LNCAP (cell line): Measurements from ENCODE around the gene HSPG2.

Source experiments
- TF ChIP-seq, protein P1 (sequence below): fragments of 450-650 bp; IDR thresholded peaks from 2 replicates; pipeline ENCODE4 v1.5.1; 2017; ENCODE audit warnings: mild to moderate bottlenecking

The HSPG2 gene

DNA sequence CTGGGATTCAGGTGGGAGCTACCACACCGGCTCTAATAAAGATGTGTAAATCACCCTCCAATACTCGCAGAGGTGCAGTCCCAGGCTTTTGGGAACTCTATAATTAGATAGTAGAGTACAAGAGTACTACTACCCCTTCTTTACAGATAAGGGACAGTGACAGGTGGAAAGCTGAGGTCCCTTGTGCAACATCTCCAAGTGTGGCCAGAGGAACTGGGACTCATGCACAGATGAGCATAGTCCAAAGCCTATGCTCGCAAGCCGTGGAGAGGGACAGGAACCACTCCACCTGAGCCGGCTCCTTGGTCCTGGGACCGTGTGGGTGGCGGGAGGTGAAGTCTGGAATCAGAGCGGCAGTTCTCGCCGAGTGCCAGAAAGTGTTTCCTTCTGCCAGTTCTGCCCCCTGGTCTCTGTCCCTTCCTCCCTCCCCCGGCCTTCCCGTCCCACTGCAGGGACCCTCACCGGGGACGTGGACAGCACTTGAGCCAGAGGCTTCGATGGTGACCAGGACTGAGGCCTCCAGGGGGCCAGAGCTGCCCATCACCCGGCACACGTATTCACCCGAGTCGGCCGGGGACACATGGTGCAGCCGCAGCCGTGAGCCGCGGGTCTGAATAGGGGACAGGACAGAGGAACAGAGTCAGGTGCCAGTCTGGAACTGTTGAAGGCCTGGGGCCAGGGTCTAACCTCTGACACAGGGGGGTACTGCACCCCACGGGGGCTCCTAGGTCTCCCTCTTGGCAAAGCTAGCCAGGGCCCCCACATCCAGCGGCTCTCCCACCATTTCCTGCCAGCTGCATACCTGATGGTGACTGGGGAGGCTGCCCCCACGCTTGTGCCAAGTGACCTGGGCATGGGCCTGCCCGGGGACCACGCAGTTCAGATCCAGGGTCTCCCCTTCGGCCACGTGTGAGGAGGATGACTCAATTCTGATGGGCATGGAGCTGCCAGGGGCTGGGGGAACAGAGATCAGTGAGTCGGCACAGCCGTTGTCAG lies 91.2 kb downstream of the HSPG2 start:
- TF ChIP-seq, protein P1, sequence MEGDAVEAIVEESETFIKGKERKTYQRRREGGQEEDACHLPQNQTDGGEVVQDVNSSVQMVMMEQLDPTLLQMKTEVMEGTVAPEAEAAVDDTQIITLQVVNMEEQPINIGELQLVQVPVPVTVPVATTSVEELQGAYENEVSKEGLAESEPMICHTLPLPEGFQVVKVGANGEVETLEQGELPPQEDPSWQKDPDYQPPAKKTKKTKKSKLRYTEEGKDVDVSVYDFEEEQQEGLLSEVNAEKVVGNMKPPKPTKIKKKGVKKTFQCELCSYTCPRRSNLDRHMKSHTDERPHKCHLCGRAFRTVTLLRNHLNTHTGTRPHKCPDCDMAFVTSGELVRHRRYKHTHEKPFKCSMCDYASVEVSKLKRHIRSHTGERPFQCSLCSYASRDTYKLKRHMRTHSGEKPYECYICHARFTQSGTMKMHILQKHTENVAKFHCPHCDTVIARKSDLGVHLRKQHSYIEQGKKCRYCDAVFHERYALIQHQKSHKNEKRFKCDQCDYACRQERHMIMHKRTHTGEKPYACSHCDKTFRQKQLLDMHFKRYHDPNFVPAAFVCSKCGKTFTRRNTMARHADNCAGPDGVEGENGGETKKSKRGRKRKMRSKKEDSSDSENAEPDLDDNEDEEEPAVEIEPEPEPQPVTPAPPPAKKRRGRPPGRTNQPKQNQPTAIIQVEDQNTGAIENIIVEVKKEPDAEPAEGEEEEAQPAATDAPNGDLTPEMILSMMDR, result no peak

DNA sequence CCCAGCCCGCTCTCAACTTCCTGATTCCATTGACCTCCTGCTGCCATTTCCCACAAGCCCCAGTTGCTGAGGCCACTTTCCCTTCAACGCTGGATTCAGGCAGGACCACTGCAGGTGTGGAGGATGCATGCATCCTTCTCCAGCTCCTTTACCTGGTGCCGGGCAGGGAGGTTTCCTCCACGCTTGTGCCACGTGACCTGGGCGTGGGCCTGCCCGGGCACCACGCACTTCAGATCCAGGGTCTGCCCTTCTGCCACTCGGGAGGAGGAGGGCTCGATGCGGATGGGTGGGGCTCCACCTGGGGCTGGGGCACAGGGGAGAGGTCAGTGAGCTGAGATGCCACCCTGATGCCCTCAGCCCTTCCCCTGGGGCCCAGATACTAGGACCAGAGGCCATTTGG lies 93.1 kb downstream of the HSPG2 start:
- TF ChIP-seq, protein P1, result no peak

DNA sequence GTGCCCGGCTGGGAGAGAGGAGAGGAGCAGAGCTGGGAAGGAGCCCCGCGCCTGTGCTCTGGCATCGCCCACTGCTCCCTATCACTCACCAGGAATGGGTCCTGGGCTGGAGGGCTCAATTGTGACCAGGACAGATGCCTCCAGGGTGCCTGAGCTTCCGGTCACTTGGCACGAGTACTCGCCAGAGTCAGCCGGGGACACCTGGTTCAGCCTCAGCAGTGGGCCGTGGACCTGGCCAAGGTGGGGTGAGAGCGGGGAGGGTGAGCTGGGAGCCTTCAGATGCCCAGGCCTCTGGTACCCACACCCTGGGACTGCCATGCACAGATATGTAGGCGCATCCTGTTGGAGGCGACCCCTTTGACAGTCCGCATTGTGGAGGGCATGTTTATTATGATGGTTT lies 93.9 kb downstream of the HSPG2 start:
- TF ChIP-seq, protein P1, result no peak

DNA sequence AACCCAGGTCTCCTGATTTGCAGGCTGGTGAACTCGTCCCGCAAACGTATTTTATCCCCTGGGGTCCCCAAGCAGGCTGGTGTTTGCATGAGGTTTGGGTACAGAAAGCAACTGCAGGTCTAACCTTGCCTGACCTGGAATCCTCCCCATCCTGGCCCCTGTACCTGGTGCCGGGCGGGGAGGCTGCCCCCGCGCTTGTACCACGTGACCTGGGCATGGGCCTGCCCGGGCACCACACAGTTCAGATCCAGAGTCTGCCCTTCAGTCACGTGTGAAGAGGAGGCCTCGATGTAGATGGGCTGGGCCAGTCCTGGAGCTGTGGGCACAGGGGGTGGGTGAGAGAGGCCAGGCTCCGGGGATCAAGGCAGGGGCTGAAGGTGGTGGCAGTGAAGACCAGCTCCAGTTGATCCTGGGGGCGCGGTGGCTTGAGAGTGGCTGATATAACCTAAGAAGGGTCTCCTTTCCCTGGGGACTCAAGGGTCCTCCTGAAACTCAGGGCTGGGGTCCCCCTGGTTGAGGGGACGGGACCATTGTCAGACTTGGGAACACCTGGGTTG lies 94.4 kb downstream of the HSPG2 start:
- TF ChIP-seq, protein P1, result no peak

DNA sequence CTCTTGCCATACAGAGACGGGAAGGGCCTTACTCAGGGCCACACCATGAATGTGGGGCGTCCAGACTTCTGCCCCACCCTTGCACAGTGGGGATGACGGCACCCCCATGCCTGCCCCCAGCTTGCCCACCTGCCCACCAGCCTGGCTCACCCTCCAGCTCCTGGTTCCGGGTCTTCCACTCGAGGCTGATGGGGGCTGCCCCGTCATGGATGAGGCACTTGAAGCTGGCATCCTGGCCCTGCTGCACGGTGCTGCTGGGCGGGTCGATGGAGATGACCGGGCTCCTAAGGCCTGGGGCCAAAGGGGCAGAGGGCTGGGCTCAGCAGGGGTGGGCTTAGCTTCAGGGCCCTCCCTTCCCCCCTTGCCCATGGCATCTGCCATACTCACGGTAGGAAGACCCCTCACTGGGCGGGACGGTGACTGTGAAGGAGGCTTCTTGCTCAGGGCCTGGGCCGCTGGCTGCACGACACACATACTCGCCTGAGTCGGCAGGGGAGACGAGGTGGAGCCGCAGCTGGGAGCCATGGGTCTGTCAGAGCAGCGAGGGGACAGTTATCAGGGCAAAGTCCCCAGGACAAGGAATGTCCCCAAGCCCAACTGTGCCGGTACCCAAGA lies 95.2 kb downstream of the HSPG2 start:
- TF ChIP-seq, protein P1, result no peak

DNA sequence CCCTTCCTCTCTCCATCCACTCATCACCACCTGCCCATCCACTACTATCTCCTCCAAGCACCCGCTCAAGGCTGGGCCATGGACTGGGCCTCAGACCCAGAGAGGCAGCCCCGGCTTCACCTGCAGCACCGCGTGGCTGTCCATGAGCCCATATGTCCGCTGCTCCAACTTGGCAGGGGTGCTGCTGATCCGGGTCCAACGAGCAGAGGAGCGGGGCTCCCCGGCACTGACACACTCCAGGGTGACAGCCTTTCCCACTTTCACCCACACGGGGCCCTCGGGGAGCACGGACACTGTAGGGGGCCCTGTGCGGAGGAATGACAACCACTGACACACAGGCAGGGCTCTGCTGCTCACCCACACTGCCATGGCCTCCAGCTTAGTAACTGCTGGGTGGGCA lies 96.1 kb downstream of the HSPG2 start:
- TF ChIP-seq, protein P1, result no peak

- TF ChIP-seq, protein P1, result no peak
Observed at GRCh38 chr1:21839337-21840037, 97.6 kb downstream of the HSPG2 start.
